CD4-positive, alpha-beta T cell (primary cell): ENCODE results near the gene ZNF778. TPM values are rescaled to one million over a fixed set of nuclear protein-coding genes. Genes with fewer than 3 reads are reported as not detected.

Experiments used
- ATAC-seq: fragments of 200-7000 bp; cut with Tn5 transposase; one replicate; pipeline ENCODE4 v1.10.0; 2022; ENCODE audit warnings: mild to moderate bottlenecking; ENCODE audit not compliant: poor library complexity
- CTCF ChIA-PET: fragments of 350-600 bp; sonication (Branson Sonifier 250); formaldehyde crosslinking; loops from one replicate; lab custom pipeline; 2021; ENCODE audit warnings: antibody characterized with exemption, inconsistent platforms; lab: Charles Lee
- POLR2A ChIA-PET: fragments of 350-600 bp; sonication (Branson Sonifier 250); formaldehyde crosslinking; loops from one replicate; lab custom pipeline; 2021; ENCODE audit warnings: antibody characterized with exemption, inconsistent platforms; lab: Charles Lee
- DNase-seq, 14 experiments: peaks; one replicate each; pipeline ENCODE4 v3.0.0-alpha.2; 2013 to 2020; ENCODE audit warnings: mixed read lengths in 2 of 14
- H3K27ac ChIP-seq, 2 donors: one replicate each; pipeline versions ENCODE4 v1.5.1 to v1.7.0; 2013; ENCODE audit warnings: low read length in 2 of 2, low read depth in 1 of 2, mild to moderate bottlenecking in 1 of 2
- H3K27me3 ChIP-seq, 2 experiments: 1 replicate in 1 of 2; 2 replicates in 1 of 2; pipeline versions ENCODE4 v1.6.1 to v1.7.0; 2013; ENCODE audit warnings: low read length in 2 of 2, control low read depth in 1 of 2, mild to moderate bottlenecking in 1 of 2, moderate library complexity in 1 of 2; ENCODE audit not compliant: insufficient read depth in 2 of 2, control insufficient read depth in 1 of 2
- H3K36me3 ChIP-seq: one replicate; pipeline ENCODE4 v1.6.1; 2013; ENCODE audit warnings: low read length, control low read depth; ENCODE audit not compliant: insufficient read depth
- H3K4me1 ChIP-seq: one replicate; pipeline ENCODE4 v1.6.1; 2013; ENCODE audit warnings: low read length, control low read depth; ENCODE audit not compliant: insufficient read depth
- H3K4me3 ChIP-seq: one replicate; pipeline ENCODE4 v1.5.1; 2013; ENCODE audit warnings: mild to moderate bottlenecking, low read length, moderate library complexity
- H3K9me3 ChIP-seq, 2 experiments: 1 replicate in 1 of 2; 2 replicates in 1 of 2; pipeline versions ENCODE4 v1.6.1 to v1.7.0; 2013; ENCODE audit warnings: low read length in 2 of 2, mild to moderate bottlenecking in 2 of 2, control low read depth in 1 of 2, moderate library complexity in 1 of 2; ENCODE audit not compliant: control insufficient read depth in 1 of 2, insufficient read depth in 1 of 2
- H3K27ac Mint-ChIP-seq: one replicate; pipeline ENCODE4 v1.8.0; 2020; ENCODE audit warnings: mixed read lengths
- H3K27me3 Mint-ChIP-seq: one replicate; pipeline ENCODE4 v1.8.0; 2021; ENCODE audit warnings: mixed read lengths
- H3K36me3 Mint-ChIP-seq: one replicate; pipeline ENCODE4 v1.8.0; 2021; ENCODE audit warnings: low read depth, mixed read lengths
- H3K4me1 Mint-ChIP-seq: one replicate; pipeline ENCODE4 v1.8.0; 2021; ENCODE audit warnings: low read depth, mixed read lengths
- H3K4me3 Mint-ChIP-seq: one replicate; pipeline ENCODE4 v1.8.0; 2020; ENCODE audit warnings: mild to moderate bottlenecking, mixed read lengths
- H3K9me3 Mint-ChIP-seq: one replicate; pipeline ENCODE4 v1.8.0; 2020; ENCODE audit warnings: mixed read lengths
- CTCF ChIP-seq: fragments of 200-600 bp; IDR thresholded peaks from one replicate; pipeline ENCODE4 v1.8.0; 2022; ENCODE audit warnings: antibody characterized with exemption, mild to moderate bottlenecking
- intact Hi-C, 2 experiments: fragments of 100-400 bp; cut with DNase I in 1 of 2; cut with micrococcal nuclease in 1 of 2; formaldehyde crosslinking; loops; one replicate each; pipeline versions ENCODE4 v1.15.1 to v1.9.0; 2023 to 2025; cut with DNase I, micrococcal nuclease
- total RNA-seq, 174 experiments: library from RNA in 2 of 174; stranded (reverse) in 2 of 174; gene quantifications; one replicate each; pipeline ENCODE4 v1.2.3 and lab custom pipeline; 2021 to 2026

The ZNF778 gene
- total RNA-seq, 2 experiments from 2014 or later = 4.0 to 6.7 TPM

- no peaks in the 10 kb centered on the region for H3K9me3 ChIP-seq
- POLR2A ChIA-PET = no interaction called here
- no peak for DNase-seq
Observed at GRCh38 chr16:89176717-89177116, 40.8 kb upstream of the ZNF778 start.

GRCh38 chr16:89177501-89177900, 40.0 kb upstream of the ZNF778 start:
- no peak for DNase-seq
- Mint-ChIP-seq H3K9me3 (no peaks in the 10 kb centered on the region), H3K4me1 (no peaks in the 10 kb centered on the region), H3K27ac (no peak overlapping the region), H3K36me3 (no peaks in the 10 kb centered on the region), H3K4me3 (no peak overlapping the region), H3K27me3 (no peaks in the 10 kb centered on the region)
- no peak for TF ChIP-seq CTCF
- intact Hi-C loops = no loop called here
- no peak overlapping the region for H3K4me3 ChIP-seq
- H3K27ac ChIP-seq = no peak overlapping the region
- CTCF ChIA-PET = no interaction called here
- no peaks in the 10 kb centered on the region for H3K36me3 ChIP-seq
- H3K9me3 ChIP-seq = no peaks in the 10 kb centered on the region
- POLR2A ChIA-PET = no interaction called here
- H3K27me3 ChIP-seq = no peaks in the 10 kb centered on the region
- H3K4me1 ChIP-seq = peaks cover 4% of the 10 kb centered on the region
- ATAC-seq = no peak

More at GRCh38 chr16:89176717-89177116, 40.8 kb upstream of the ZNF778 start:
- no peak for TF ChIP-seq CTCF
- CTCF ChIA-PET = no interaction called here
- Mint-ChIP-seq H3K27ac (no peak overlapping the region), H3K9me3 (no peaks in the 10 kb centered on the region), H3K27me3 (no peaks in the 10 kb centered on the region), H3K4me1 (no peaks in the 10 kb centered on the region), H3K4me3 (no peak overlapping the region), H3K36me3 (no peaks in the 10 kb centered on the region)
- intact Hi-C loops = no loop called here
- Histone ChIP-seq H3K27ac (no peak overlapping the region), H3K4me3 (no peak overlapping the region), H3K36me3 (no peaks in the 10 kb centered on the region), H3K27me3 (no peaks in the 10 kb centered on the region), H3K4me1 (peaks cover 2% of the 10 kb centered on the region)
- ATAC-seq = no peak

GRCh38 chr16:89178453-89179147, 38.9 kb upstream of the ZNF778 start:
- Histone ChIP-seq H3K4me1 (peaks cover 7% of the 10 kb centered on the region), H3K4me3 (no peak overlapping the region), H3K9me3 (no peaks in the 10 kb centered on the region), H3K27ac (no peak overlapping the region), H3K27me3 (no peaks in the 10 kb centered on the region), H3K36me3 (no peaks in the 10 kb centered on the region)
- TF ChIP-seq CTCF = no peak
- Mint-ChIP-seq H3K27ac (no peak overlapping the region), H3K36me3 (no peaks in the 10 kb centered on the region), H3K4me1 (no peaks in the 10 kb centered on the region), H3K4me3 (no peak overlapping the region), H3K9me3 (no peaks in the 10 kb centered on the region), H3K27me3 (no peaks in the 10 kb centered on the region)
- DNase-seq = no peak
- no peak for ATAC-seq
- intact Hi-C loops = no loop called here
- POLR2A ChIA-PET = no interaction called here
- CTCF ChIA-PET = no interaction called here
